Mesenteric fat pad (tissue), 1 donor: ENCODE measurements around the gene DNLZ. TPM values are rescaled to one million over a fixed set of nuclear protein-coding genes. Genes with fewer than 3 reads are reported as not detected.

Experiments
- DNase-seq: peaks from one replicate; pipeline ENCODE4 v3.0.0-alpha.2; 2020; ENCODE audit warnings: low spot score
- total RNA-seq: library from RNA; stranded (reverse); fragmentation: NEBNext Ultra II Directional; extraction: Animal tissue kit (Norgen Biotek cat#: 25700); gene quantifications from one replicate; pipeline ENCODE4 v1.2.1, GENCODE V29; 2021
- donor health status: DM: yes; HTN: yes; CAD: no.

Gene DNLZ
- total RNA-seq, 1 donor from 2014 or later = 22.6 TPM

- no peak for DNase-seq
These were observed 18.0 kb downstream of the DNLZ start for GRCh38 chr9:136345281-136346156.

- DNase-seq = no peak
These were observed 18.8 kb downstream of the DNLZ start for GRCh38 chr9:136344544-136345280.

- DNase-seq = no peak
These were observed 19.7 kb downstream of the DNLZ start for GRCh38 chr9:136343884-136344269.

- no peak for DNase-seq
These were observed 20.2 kb downstream of the DNLZ start for GRCh38 chr9:136343121-136343883.

GRCh38 chr9:136342181-136343120 is 21.1 kb downstream of the DNLZ start:
- DNase-seq = no peak

DNA sequence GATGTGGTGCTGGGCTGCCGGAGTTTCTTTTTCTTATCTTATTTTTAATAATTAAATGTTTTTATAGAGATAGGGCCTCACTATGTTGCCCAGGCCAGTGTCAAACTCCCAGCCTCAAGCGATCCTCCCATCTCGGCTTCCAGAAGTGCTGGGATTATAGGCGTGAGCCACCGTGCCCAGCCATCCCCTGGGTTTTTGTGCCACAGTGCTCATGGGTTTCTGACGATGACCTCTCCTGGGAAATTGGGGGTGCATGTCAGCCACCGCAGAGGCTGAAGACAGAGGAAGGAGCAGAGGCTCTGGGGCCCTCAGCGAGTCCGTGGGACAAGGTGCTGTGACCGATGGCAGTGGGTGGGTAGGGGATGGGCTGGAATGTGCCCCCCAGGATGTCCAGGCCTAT is 21.8 kb downstream of the DNLZ start:
- no peak for DNase-seq

GRCh38 chr9:136341042-136341655 is 22.4 kb downstream of the DNLZ start:
- DNase-seq = no peak

GRCh38 chr9:136340356-136341041 is 23.0 kb downstream of the DNLZ start:
- no peak for DNase-seq

- no peak for DNase-seq
These were observed 23.6 kb downstream of the DNLZ start for GRCh38 chr9:136339958-136340310.

DNA sequence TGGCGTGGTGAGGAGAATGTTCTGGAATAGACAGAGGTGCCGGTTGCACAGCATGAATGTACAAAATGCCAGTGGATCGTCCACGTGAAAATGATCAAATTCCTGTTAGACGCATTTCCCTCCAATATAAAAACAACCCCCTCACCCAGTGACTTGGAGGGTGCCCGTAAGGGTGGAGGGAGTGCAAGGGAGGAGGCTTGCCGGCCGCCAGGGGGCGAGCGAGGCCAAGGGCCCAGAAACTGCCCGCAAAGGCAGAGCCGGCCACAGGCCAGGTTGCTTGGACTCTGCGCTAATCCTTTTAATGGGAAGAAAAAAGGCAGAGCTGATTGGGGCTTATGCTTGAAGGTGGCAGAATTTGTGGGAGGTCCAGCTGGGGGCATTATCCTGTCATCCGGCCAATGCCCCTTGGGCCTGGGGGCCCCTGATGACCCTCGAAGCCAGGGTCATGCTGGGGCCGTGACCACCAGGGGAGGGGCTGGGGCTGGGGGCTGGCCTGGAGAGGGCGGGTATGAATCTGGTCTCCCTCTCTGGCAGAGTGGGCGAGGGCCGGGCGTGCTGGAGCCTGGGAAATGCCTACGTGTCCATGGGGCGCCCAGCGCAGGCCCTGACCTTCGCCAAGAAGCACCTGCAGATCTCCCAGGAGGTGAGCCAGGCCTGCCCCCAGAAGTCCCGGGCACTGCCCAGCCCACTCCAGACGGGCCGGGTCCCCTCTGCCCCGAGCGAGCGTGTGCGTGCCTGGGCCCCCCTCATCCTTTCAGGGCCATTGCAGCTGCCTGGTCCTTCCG is 24.2 kb downstream of the DNLZ start:
- DNase-seq = no peak

GRCh38 chr9:136338511-136338910 is 25.0 kb downstream of the DNLZ start:
- DNase-seq = no peak

GRCh38 chr9:136337416-136338395 is 25.8 kb downstream of the DNLZ start:
- no peak for DNase-seq

- DNase-seq = no peak
These were observed 26.7 kb downstream of the DNLZ start for GRCh38 chr9:136336881-136337280.

DNA sequence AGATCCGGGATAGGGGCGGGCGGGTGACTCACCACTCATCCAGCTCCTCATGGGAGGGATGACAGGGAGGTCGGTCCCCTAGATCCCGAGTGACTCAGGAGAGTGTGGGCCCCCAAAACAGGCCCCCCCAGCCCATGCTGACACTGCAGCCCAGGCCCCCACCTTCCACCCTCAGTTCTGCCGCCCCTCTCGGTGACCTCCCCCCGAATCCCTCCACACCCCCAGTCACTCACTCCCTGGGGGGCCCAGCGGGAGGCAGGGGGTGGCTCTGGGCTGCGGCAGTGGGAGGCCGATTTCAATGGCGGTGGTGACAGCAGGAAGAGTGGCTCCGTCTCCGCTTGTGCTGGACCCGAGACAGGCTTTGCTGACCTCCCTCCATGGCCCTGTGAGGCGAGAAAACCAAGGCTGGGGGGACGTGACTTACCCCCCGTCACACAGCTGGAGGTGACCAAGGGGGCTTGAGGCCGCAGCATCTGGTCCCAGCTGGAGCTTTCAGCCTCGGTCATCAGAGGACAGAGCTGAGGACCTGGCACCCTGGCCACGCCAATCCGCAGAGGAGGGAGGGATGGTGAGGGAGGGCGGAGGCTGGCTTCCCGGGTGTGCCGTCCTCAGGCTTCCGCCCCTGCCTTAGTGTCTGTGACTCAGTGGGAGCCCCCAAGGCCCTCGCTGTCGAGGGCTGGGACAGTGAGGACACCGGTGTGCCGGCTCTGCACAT is 27.2 kb downstream of the DNLZ start:
- no peak for DNase-seq

DNA sequence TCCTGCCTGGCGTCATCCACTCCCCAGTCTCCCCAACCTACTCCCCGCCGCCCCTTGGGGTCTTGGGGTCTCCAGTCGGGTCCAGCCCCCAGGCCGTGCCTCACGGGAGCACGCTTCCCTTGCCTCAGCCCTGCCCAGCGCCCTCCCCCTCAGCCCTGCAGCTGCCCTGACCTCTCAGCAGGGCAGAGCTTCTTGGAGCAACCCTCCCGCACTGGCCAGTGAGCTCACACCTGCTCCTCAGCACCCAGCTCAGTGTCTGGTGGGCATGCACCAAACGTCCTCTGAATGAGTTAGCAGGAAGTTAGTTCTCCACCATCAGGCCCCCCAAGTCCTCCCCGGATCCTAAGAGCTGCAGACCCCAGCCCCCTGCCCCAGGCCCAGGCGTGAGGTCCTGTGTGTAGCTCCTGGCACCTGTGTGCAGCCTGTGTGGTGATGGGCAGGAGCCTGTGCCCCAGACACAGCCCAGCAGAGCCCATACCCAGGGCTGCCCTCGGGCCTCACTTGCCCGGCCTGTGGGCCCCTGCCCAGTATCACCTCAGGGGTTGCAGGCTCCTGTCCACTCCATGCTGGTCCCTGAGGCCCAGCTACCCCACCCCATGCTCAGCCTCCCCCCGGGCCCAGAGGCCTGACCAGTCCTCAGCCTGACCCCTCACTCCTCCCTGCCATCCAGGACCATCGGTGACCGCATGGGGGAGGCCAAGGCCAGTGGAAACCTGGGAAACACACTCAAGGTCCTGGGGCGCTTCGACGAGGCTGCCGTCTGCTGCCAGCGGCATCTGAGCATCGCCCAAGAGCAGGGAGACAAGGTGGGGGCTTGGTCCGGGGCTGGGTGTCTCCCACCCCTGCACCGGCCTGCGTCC is 28.0 kb downstream of the DNLZ start:
- DNase-seq = no peak

GRCh38 chr9:136334541-136334940 is 29.0 kb downstream of the DNLZ start:
- DNase-seq = no peak
